Astrocyte (in vitro differentiated cells and primary cell): Measurements from ENCODE around the gene FNDC3A.

ENCODE experiments used
- EZH2 ChIP-seq: IDR thresholded peaks from 2 replicates; pipeline ENCODE4 v1.6.1; 2012; ENCODE audit warnings: mild to moderate bottlenecking, low read length, inconsistent platforms; ENCODE audit not compliant: insufficient read depth
- TF ChIP-seq, protein P1 (sequence below): IDR thresholded peaks from 2 replicates; pipeline ENCODE4 v1.5.1; 2011; ENCODE audit warnings: low read depth, mild to moderate bottlenecking, inconsistent platforms, low read length, moderate library complexity; ENCODE audit not compliant: insufficient read depth

DNA sequence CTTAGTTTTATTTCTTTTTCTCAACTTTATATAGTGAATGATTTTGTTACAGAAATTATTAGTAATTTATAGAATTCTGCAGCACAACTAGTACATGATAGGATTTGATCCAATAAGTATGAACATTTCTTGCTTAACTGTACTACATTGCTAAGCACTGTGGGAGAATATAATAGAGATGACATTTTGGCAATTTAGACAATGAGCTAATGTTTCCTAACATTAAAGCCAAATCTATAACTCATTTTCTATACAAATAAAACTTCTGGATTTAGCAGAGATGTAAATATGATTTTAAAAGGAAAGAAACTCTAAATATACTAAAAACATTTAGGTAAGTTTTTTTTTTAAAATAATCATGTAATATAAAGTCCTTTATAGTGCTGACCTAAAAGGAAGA is 87.3 kb downstream of the FNDC3A start:
- TF ChIP-seq, protein P1, sequence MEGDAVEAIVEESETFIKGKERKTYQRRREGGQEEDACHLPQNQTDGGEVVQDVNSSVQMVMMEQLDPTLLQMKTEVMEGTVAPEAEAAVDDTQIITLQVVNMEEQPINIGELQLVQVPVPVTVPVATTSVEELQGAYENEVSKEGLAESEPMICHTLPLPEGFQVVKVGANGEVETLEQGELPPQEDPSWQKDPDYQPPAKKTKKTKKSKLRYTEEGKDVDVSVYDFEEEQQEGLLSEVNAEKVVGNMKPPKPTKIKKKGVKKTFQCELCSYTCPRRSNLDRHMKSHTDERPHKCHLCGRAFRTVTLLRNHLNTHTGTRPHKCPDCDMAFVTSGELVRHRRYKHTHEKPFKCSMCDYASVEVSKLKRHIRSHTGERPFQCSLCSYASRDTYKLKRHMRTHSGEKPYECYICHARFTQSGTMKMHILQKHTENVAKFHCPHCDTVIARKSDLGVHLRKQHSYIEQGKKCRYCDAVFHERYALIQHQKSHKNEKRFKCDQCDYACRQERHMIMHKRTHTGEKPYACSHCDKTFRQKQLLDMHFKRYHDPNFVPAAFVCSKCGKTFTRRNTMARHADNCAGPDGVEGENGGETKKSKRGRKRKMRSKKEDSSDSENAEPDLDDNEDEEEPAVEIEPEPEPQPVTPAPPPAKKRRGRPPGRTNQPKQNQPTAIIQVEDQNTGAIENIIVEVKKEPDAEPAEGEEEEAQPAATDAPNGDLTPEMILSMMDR: no peak
- no peak for TF ChIP-seq EZH2
